Measurements from ENCODE around the gene PDLIM1. TPM values are rescaled to one million over a fixed set of nuclear protein-coding genes. Genes with fewer than 3 reads are reported as not detected.

The PDLIM1 gene
- total and polyA plus RNA-seq, 9 of the 15 experiments (the other 6 are each of a cell fraction or from before 2014, with no cell fraction given) = 19.8 to 164 (median 39.1) TPM

DNA sequence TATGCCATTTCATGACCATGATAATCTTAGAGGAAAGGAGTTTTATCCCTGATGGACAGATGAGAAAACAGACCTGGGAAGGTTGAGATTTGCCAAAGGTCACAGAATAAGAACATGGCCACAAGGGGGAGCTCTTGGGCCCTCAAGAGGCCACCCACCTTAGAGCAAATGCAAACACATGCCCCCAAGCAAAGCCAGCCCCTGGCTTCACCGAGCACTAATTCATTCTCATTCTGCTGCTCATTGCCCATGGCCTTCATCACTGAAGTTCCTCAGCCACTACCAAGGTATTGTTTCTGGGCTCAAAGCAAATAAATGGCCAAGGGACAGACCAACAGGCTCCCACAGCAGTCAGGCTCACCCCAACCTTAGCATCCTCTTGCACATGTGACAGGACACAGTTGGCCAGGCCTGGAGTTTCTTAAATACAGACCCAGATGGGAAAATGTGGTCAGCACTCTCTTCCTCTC, 44.2 kb downstream of the PDLIM1 start:
- no peak overlapping the region for H2AFZ ChIP-seq (ENCODE audit: low read depth, low read length)
- ATAC-seq (peak; percentile 86), DNase-seq (ENCODE audit: extremely low read depth in 1 of 4, low spot score in 3 of 4) (peak; percentile 59 to 81 (median 62)), FAIRE-seq (peak; percentile 23)
- H3K79me2 ChIP-seq (ENCODE audit: control insufficient read depth, insufficient read depth, low read length) = no peaks in the 10 kb centered on the region
- no peaks in the 10 kb centered on the region for H3K9me3 ChIP-seq (replicated peaks; ENCODE audit: control insufficient read depth, insufficient read depth, low read depth, low read length)
- 0 out of 5 replicates have a peak, but pooled peaks cover 0 to 3% of the 10 kb centered on the region in 2 experiments for H3K4me1 ChIP-seq (replicated peaks in 1 of 2; ENCODE audit: control insufficient read depth in 2 of 2, insufficient read depth in 2 of 2, low read length in 2 of 2)
- no peak overlapping the region for H3K9ac ChIP-seq (ENCODE audit: insufficient read depth in 1 of 2, low read depth in 2 of 2, low read length in 2 of 2)
- no peaks in the 10 kb centered on the region; the same call in 1 of the 2 replicates for H4K20me1 ChIP-seq (replicated peaks; ENCODE audit: control insufficient read depth, insufficient read depth, low read length)
- no peak overlapping the region for H3K4me3 ChIP-seq
- ChIA-PET CTCF (ENCODE audit: low intra/inter-chr PET ratio) (interaction anchor here (0.6 to 4.6 kb wide), 5 partner anchors 45 to 777 kb away, joined by 3 to 56 read pairs (median 3); no protein-coding TSS in a partner anchor), POLR2A (interaction anchor here (1.0 to 1.7 kb wide), 2 partner anchors 32 to 119 kb away, joined by 4 read pairs; no protein-coding TSS in a partner anchor)
- no peaks in the 10 kb centered on the region for H3K9me1 ChIP-seq (ENCODE audit: control insufficient read depth, insufficient read depth, low read length)
- no peak overlapping the region for H3K27ac ChIP-seq (ENCODE audit: extremely low read depth, low read depth, low read length)
- in situ Hi-C loops (cut with MboI) (loop anchor here (10.0 kb wide), 1 partner anchor 368 kb away; no protein-coding TSS in a partner anchor), intact Hi-C loops (cut with micrococcal nuclease) (loop anchor here (1.0 to 5.0 kb wide), 2 partner anchors 41 to 117 kb away; no protein-coding TSS in a partner anchor)
- no TSS peak for BruUV-seq (replicated peaks)
- H3K36me3 ChIP-seq (ENCODE audit: control insufficient read depth, insufficient read depth, low read length) = peaks cover 65% of the 10 kb centered on the region
- WGBS (ENCODE audit: insufficient coverage, low coverage, missing lambda C conversion rate) = no CpG with 5 or more reads among the region's 1 CpG
- H3K27me3 ChIP-seq (ENCODE audit: control insufficient read depth in 2 of 2, insufficient read depth in 2 of 2, low read length in 2 of 2) = no peaks in the 10 kb centered on the region
- no peak overlapping the region for H3K4me2 ChIP-seq (ENCODE audit: insufficient read depth, low read length)
- TF ChIP-seq SMC3 (conservative IDR thresholded peaks at IDR 0.05; ENCODE audit: insufficient read depth, low read depth, low read length) = peak; percentile 64
- peak; percentile 23; the same call in 1 of the 2 replicates for TF ChIP-seq STAG1 (CRISPR knock-in tag; IDR thresholded peaks at IDR 0.05; ENCODE audit: borderline replicate concordance)
- peak; percentile 82 for TF ChIP-seq DEAF1 (CRISPR knock-in tag; IDR thresholded peaks at IDR 0.05)
- no peak for TF ChIP-seq ZNF146 (CRISPR knock-in tag; IDR thresholded peaks at IDR 0.05; ENCODE audit: unreplicated experiment)
- TF ChIP-seq, protein P1, sequence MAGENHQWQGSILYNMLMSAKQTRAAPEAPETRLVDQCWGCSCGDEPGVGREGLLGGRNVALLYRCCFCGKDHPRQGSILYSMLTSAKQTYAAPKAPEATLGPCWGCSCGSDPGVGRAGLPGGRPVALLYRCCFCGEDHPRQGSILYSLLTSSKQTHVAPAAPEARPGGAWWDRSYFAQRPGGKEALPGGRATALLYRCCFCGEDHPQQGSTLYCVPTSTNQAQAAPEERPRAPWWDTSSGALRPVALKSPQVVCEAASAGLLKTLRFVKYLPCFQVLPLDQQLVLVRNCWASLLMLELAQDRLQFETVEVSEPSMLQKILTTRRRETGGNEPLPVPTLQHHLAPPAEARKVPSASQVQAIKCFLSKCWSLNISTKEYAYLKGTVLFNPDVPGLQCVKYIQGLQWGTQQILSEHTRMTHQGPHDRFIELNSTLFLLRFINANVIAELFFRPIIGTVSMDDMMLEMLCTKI (IDR thresholded peaks at IDR 0.05; ENCODE audit: partially characterized antibody) = no peak
- peak; percentile 27 for TF ChIP-seq CTCFL (IDR thresholded peaks at IDR 0.05; ENCODE audit: borderline replicate concordance, insufficient read depth, low read depth, low read length, poor library complexity, severe bottlenecking)
- no peak for TF ChIP-seq CEBPG (CRISPR knock-in tag; IDR thresholded peaks at IDR 0.05)
- no peak for TF ChIP-seq CEBPG (tag; conservative IDR thresholded peaks at IDR 0.05 in 1 of 2, IDR thresholded peaks at IDR 0.05 in 1 of 2)
- TF ChIP-seq RAD21 (CRISPR knock-in tag; conservative IDR thresholded peaks at IDR 0.05 in 1 of 2, IDR thresholded peaks at IDR 0.05 in 1 of 2) = peak; percentile 73 to 84
- TF ChIP-seq PRDM10 (IDR thresholded peaks at IDR 0.05; ENCODE audit: partially characterized antibody) = no peak
- TF ChIP-seq SETDB1 (IDR thresholded peaks at IDR 0.05; ENCODE audit: low read length) = no peak

Data from K562 (cell line).